Skeletal muscle satellite cell (primary cell): ENCODE data around the gene RBBP8.

Experiments
- H3K27me3 ChIP-seq: 2 replicates; pipeline ENCODE4 v1.7.0; 2013; ENCODE audit warnings: low read length; ENCODE audit not compliant: control insufficient read depth, insufficient read depth
- H3K36me3 ChIP-seq: 2 replicates; pipeline ENCODE4 v1.7.0; 2013; ENCODE audit warnings: mild to moderate bottlenecking, control low read depth, low read length; ENCODE audit not compliant: insufficient read depth
- H3K4me1 ChIP-seq: 2 replicates; pipeline ENCODE4 v1.7.0; 2013; ENCODE audit warnings: low read length; ENCODE audit not compliant: control insufficient read depth, insufficient read depth
- H3K4me2 ChIP-seq: 2 replicates; pipeline ENCODE4 v1.7.0; 2013; ENCODE audit warnings: mild to moderate bottlenecking, low read length
- H3K4me3 ChIP-seq: 2 replicates; pipeline ENCODE4 v1.7.0; 2013; ENCODE audit warnings: low read length
- H3K9ac ChIP-seq: 2 replicates; pipeline ENCODE4 v1.7.0; 2013; ENCODE audit warnings: mild to moderate bottlenecking, low read depth, low read length, moderate library complexity
- H3K9me3 ChIP-seq: replicated peaks from 2 replicates; pipeline ENCODE4 v1.7.0; 2013; ENCODE audit warnings: mild to moderate bottlenecking, control low read depth, low read length

Gene RBBP8

DNA sequence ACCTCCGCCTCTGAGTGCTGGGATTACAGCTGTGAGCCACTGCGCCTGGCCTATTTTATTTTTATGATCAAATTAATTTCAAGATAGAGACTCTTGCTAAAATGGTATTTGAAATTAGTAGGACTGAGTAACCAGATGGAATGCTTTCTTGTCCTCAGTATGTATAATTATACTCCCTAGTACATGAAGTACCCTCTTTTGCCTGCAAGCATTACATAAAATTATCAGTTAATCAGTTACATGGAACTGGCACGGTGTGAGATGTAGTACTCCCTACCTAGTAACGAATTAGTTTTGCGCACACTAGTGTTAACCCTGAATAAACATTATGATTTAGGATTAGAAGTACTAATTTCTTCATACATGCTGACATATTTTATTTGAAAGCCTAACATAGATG lies 41.6 kb downstream of the RBBP8 start:
- H3K27me3 ChIP-seq: no peaks in the 10 kb centered on the region
- peaks cover 15% of the 10 kb centered on the region for H3K4me1 ChIP-seq
- no peak overlapping the region for H3K4me2 ChIP-seq
- no peaks in the 10 kb centered on the region for H3K36me3 ChIP-seq
- no peaks in the 10 kb centered on the region for H3K9me3 ChIP-seq
- no peak overlapping the region for H3K9ac ChIP-seq
- no peak overlapping the region for H3K4me3 ChIP-seq

DNA sequence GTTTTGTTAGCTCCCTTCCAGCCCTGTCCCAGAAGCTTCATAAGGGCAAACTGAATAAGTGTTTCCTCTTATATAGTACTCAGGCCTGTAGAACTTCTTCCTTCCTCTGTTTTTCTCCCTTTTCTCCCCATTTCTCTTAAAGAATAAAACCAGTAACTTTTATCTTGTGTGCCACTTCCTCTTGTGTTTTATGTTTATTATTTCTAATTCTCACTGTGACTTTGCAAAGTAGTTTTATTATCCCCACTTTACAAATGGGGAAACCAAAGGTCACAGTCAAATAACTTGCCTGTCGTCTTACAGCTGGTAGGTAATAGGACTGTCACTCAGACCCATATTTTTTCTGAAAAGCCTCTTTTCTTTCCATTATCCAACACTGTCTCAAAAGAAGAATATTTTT lies 42.4 kb downstream of the RBBP8 start:
- Histone ChIP-seq H3K9me3 (no peaks in the 10 kb centered on the region), H3K9ac (no peak overlapping the region), H3K4me1 (peaks cover 15% of the 10 kb centered on the region), H3K27me3 (no peaks in the 10 kb centered on the region), H3K4me2 (no peak overlapping the region), H3K4me3 (no peak overlapping the region), H3K36me3 (no peaks in the 10 kb centered on the region)

DNA sequence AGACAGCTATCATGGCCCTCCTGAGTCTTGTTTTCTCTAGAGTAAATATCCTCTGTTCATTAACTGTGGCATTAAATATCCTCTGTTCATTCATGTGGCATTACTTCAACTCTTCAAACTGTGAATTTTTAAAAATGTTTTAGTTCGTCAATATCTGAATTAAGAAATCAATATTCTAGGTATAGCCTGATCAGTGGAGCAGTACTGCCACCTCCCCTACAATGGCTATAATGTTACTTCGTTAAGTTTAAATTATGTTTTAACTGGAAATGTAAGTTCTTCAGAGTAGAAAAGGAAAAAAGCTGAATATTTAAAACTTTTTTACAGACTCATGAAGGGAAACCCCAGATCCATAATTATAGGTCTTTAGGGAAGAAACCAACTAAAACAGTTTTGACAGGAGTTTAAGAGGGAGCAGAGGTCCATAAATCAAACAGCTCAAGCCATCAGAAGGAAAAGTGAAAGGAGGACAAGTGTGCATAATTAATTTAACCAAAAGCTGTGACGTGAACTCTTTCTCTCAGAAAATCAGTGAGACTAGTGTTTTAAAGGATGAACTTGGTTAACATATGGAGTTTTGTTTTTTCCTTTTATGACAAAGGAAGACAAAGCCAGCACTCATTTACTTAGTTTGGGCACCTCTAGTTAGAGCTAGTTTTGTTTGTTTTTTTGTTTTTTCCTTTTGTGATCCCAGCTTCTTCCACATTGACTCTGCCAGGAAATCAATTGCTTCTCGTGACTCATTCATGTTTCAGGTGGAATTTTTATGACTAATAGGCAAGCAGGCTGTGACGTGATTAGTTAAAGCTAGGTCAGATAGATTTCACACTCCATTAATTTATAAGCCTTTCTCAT lies 44.9 kb downstream of the RBBP8 start:
- peak overlapping the region; percentile 31 for H3K9ac ChIP-seq
- no peaks in the 10 kb centered on the region for H3K27me3 ChIP-seq
- no peaks in the 10 kb centered on the region for H3K9me3 ChIP-seq
- H3K36me3 ChIP-seq: no peaks in the 10 kb centered on the region
- H3K4me1 ChIP-seq: peaks cover 10% of the 10 kb centered on the region
- H3K4me3 ChIP-seq: peak overlapping the region; percentile 17
- H3K4me2 ChIP-seq: peak overlapping the region; percentile 38

DNA sequence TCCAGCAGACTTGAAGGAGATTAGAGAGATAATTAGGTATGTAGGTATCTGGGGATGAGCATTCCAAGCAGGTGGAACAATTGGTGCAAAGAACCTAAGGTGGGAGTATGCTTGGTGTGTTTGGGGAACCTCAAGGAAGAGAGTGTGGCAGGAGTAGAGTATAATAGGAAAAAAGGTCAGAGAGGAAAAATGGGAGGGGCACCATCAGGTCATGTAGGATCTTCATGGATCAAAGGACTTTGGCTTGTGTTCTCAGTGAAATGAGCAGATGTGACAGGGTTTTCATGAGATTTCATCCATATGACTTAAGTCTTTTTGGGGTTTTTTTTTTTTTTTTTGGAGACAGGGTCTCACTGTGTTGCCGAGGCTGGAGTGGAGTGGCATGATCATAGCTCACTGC lies 47.3 kb downstream of the RBBP8 start:
- H3K4me1 ChIP-seq: peaks cover 10% of the 10 kb centered on the region
- H3K9ac ChIP-seq: no peak overlapping the region
- no peak overlapping the region for H3K4me2 ChIP-seq
- no peak overlapping the region for H3K4me3 ChIP-seq
- H3K9me3 ChIP-seq: no peaks in the 10 kb centered on the region
- no peaks in the 10 kb centered on the region for H3K27me3 ChIP-seq
- H3K36me3 ChIP-seq: no peaks in the 10 kb centered on the region

DNA sequence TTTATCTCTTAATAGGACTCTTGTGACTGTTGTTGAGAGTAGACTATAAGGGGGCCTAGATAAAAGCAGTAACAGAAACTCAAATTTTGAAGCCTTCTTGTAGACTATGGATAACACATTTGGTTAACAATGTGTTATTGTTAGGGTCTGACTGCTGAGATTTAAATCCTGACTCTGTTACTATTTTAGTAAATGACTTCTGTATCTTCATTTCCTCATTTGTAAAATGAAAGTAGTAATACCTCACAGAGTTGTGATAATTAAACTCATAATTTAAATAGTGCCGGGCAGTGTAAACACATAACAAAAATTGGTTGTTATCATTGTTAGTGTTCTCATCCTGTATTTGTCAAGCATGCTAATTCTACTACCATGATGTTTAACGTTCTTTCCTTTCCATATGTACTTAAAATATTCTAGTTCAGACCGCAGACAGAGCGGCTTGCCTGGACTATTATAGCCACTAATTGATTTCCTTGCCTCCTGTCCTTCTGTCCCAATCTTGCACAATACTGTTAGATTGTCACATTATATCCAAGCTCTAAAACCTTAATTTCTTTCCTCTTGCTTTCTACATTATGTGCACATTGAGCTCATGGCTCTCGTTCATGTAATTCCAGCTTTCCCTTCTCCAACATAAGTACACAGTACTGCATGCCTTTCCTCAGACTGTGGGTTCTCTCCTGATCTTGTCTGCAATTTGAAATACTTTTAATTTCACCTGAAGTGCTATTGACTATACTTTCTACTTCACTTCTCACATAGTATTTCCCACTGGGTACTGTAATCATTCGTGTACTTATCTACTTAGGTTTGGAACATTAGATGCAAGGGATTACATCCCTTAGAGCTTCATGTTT lies 48.4 kb downstream of the RBBP8 start:
- Histone ChIP-seq H3K4me2 (no peak overlapping the region), H3K27me3 (no peaks in the 10 kb centered on the region), H3K9me3 (no peaks in the 10 kb centered on the region), H3K9ac (no peak overlapping the region), H3K4me1 (peaks cover 10% of the 10 kb centered on the region), H3K36me3 (no peaks in the 10 kb centered on the region), H3K4me3 (no peak overlapping the region)

DNA sequence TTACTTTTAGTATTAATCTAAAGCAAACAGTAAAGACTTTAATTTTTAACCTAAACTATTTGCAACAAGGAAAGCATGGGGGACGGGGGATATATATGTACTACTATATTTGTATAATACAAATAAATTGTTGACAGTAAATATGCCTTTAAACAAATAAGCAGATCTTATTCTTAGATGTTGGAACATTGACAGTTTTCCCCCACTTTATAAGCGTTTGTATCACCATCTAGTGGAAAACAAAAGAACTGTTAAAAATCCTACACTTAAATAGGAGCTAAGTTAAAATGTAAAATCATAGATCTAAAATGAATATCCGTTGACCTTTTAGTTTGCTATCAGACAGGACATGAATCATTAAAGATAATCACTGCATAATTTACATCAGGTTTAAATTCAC lies 50.0 kb downstream of the RBBP8 start:
- no peak overlapping the region for H3K4me2 ChIP-seq
- no peak overlapping the region for H3K9ac ChIP-seq
- H3K36me3 ChIP-seq: peaks cover 7% of the 10 kb centered on the region
- no peaks in the 10 kb centered on the region for H3K9me3 ChIP-seq
- no peak overlapping the region for H3K4me3 ChIP-seq
- no peaks in the 10 kb centered on the region for H3K27me3 ChIP-seq
- peaks cover 6% of the 10 kb centered on the region for H3K4me1 ChIP-seq

DNA sequence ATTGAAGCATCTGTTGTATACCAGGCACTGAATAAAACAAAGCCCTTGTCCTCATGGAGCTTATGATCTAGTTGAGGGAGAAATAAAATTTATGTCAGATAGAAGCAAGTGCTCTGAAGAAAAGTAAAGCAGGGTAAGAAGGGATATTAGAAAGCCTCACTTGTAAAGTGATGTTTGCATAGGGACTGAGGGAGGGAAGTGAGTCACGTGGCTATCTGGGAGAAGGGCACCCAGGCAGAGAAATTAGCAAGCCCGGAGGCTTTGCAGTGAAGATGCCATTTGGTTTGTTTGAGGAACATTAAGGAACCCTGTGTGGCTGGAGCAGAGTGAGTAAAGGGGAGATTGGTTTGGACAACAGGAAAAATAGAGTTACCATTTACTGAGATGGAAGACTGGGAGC lies 52.1 kb downstream of the RBBP8 start:
- Histone ChIP-seq H3K9ac (no peak overlapping the region), H3K36me3 (peaks cover 9% of the 10 kb centered on the region)

DNA sequence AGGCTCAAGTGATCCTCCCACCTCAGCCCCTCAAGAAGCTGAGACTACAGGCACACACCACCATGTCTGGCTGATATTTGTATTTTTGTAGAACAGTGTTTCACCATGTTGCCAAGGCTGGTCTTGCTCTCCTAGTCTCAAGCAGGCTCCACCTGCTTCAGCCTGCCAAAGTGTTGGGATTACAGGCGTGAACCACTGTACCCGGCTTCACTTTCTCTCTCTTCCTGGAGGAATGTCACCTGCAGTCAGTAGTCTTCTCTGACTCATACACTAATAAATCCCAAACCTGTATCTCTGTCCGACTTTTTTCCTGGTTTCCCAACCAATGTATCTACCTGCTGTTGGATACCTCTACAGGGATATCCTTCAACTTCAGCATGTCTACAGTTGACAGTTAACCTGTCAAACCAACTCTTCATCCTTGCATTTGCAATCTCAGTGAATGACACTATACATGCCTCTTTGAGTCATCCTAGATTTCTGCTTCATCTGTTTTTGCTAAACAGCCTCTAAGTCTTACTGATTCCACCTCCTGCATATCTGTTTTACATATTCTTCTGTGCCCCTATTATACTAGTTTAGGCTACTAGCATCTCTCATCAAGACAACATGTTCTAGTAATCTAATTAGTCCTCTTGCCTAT lies 54.5 kb downstream of the RBBP8 start:
- H3K4me1 ChIP-seq: no peaks in the 10 kb centered on the region
- H3K4me3 ChIP-seq: no peak overlapping the region
- H3K4me2 ChIP-seq: no peak overlapping the region
- no peaks in the 10 kb centered on the region for H3K27me3 ChIP-seq
- no peak overlapping the region for H3K9ac ChIP-seq
- no peaks in the 10 kb centered on the region for H3K9me3 ChIP-seq
- peaks cover 9% of the 10 kb centered on the region for H3K36me3 ChIP-seq

More for the DNA sequence above, 52.1 kb downstream of the RBBP8 start:
- Histone ChIP-seq H3K4me2 (no peak overlapping the region), H3K27me3 (no peaks in the 10 kb centered on the region), H3K4me3 (no peak overlapping the region), H3K4me1 (no peaks in the 10 kb centered on the region), H3K9me3 (no peaks in the 10 kb centered on the region)

DNA sequence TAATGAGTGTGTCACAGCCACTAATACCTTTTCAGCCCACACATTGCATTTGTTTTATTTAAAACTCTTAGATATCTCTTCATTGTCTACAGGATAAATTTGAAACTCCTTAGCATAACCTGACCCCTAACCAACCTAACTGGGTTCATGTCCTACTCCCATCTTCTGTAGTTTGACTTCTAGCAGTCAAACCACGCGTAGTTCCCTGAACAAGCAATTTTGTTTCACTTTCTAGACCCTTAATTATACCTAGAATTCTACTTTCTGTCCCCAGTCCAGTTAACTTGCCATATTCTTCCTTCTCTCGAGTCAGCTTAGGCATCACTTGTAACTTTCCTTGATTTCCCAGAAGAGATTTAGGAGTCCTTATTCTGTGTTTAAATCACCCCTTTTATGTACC lies 55.1 kb downstream of the RBBP8 start:
- Histone ChIP-seq H3K4me1 (no peaks in the 10 kb centered on the region), H3K27me3 (no peaks in the 10 kb centered on the region), H3K36me3 (peaks cover 11% of the 10 kb centered on the region), H3K4me3 (no peak overlapping the region), H3K4me2 (no peak overlapping the region), H3K9me3 (no peaks in the 10 kb centered on the region), H3K9ac (no peak overlapping the region)

DNA sequence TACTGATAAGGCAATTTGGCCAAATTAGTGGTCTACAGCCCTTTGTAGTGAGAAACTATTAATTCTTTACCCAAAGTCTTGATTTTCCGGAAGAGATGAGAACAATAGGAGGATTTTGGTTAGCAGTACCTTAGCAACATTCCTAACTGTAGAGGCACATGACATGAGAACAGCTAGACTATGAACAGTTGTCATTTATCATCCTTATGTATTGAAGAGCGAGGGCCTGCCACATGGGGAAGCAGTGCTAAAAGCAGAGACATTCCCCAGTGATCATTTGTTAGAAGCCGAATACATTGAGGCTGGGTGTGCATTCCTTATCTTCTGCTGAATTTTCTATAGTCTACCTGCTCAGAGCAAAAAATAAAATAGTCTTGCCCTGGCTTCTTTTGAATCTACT lies 65.2 kb downstream of the RBBP8 start:
- no peaks in the 10 kb centered on the region for H3K4me1 ChIP-seq
- H3K27me3 ChIP-seq: no peaks in the 10 kb centered on the region
- H3K9ac ChIP-seq: no peak overlapping the region
- H3K4me2 ChIP-seq: no peak overlapping the region
- no peaks in the 10 kb centered on the region for H3K36me3 ChIP-seq
- no peaks in the 10 kb centered on the region for H3K9me3 ChIP-seq
- no peak overlapping the region for H3K4me3 ChIP-seq

DNA sequence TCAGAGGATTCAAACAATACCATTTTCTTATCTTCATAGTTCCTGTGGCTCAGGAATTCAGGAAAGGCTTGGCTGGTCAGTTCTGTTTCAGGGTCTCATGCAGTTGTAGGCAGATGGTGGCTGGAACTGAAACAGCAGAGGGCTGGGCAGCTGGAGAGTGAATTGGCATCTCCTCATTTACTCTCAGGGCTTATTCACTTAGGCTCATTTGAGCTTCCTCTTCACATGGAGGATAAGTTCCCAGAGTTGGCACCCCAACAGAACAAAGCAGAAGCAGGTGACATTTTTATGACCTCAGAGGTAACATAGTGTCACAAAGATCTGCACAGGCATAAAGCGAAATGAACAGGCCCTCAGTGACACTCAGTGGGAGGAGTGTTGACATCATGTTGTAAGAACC lies 66.1 kb downstream of the RBBP8 start:
- Histone ChIP-seq H3K9ac (no peak overlapping the region), H3K4me2 (no peak overlapping the region), H3K9me3 (no peaks in the 10 kb centered on the region), H3K27me3 (no peaks in the 10 kb centered on the region), H3K4me1 (no peaks in the 10 kb centered on the region), H3K4me3 (no peak overlapping the region), H3K36me3 (no peaks in the 10 kb centered on the region)
